ENCODE data around the gene IQGAP3.

IQGAP3 gene

GRCh38 chr1:156499194-156499841 lies 73.0 kb downstream of the IQGAP3 start:
- H3K14ac ChIP-seq (ENCODE audit: low read length in 2 of 2) = peak overlapping the region in 1 of 2 experiments; percentile 97
- peak overlapping the region; percentile 97 for H3K9ac ChIP-seq (ENCODE audit: low read length)
- peaks cover 55% of the 10 kb centered on the region for H3K4me1 ChIP-seq (ENCODE audit: control insufficient read depth, insufficient read depth, low read depth, low read length)
- WGBS = 4% methylated on average over 12 of the region's 14 CpGs
- peak overlapping the region; percentile 54 to 60 for H3K18ac ChIP-seq (ENCODE audit: low read depth in 1 of 2, low read length in 2 of 2)
- no peak overlapping the region for H4K8ac ChIP-seq (ENCODE audit: low read length)
- H3K27me3 ChIP-seq (ENCODE audit: control insufficient read depth in 1 of 2, insufficient read depth in 1 of 2, low read length in 2 of 2) = no peaks in the 10 kb centered on the region
- H2AK5ac ChIP-seq (ENCODE audit: low read length, severe bottlenecking) = peak overlapping the region; percentile 51
- H2BK15ac ChIP-seq (ENCODE audit: low read depth, poor library complexity, severe bottlenecking) = no peak overlapping the region
- H3K4me3 ChIP-seq (ENCODE audit: insufficient read depth in 1 of 2, low read depth in 1 of 2, low read length in 2 of 2) = peak overlapping the region; percentile 87 to 92
- no peaks in the 10 kb centered on the region for H3K9me3 ChIP-seq (ENCODE audit: control insufficient read depth, low read length)
- peak overlapping the region; percentile 25 for H3K27ac ChIP-seq (ENCODE audit: low read length, poor library complexity, severe bottlenecking)
- H3K23ac ChIP-seq (ENCODE audit: low read length in 2 of 2) = no peak overlapping the region
- H2BK5ac ChIP-seq (ENCODE audit: low read depth, low read length, poor library complexity, severe bottlenecking) = no peak overlapping the region
- no peak overlapping the region for H2AFZ ChIP-seq (ENCODE audit: low read depth, low read length)
- H3K36me3 ChIP-seq (ENCODE audit: control insufficient read depth in 1 of 2, insufficient read depth in 2 of 2, low read depth in 1 of 2, low read length in 2 of 2) = peaks cover 9 to 11% of the 10 kb centered on the region in 2 experiments
- H2BK12ac ChIP-seq (ENCODE audit: low read length in 2 of 2) = peak overlapping the region in 1 of 2 experiments; percentile 26
- H3K4me2 ChIP-seq (ENCODE audit: low read length, poor library complexity, severe bottlenecking) = peak overlapping the region; percentile 98
- no peak overlapping the region for H4K91ac ChIP-seq (ENCODE audit: low read length)
- peak; percentile 57 for DNase-seq
- H3K79me1 ChIP-seq (replicated peaks; ENCODE audit: low read length, poor library complexity, severe bottlenecking) = peaks cover 5% of the 10 kb centered on the region
- H2BK120ac ChIP-seq (ENCODE audit: low read depth, low read length) = peak overlapping the region; percentile 42
- H3K4ac ChIP-seq (ENCODE audit: low read depth in 1 of 2, low read length in 2 of 2) = peak overlapping the region in 1 of 2 experiments; percentile 54

DNA sequence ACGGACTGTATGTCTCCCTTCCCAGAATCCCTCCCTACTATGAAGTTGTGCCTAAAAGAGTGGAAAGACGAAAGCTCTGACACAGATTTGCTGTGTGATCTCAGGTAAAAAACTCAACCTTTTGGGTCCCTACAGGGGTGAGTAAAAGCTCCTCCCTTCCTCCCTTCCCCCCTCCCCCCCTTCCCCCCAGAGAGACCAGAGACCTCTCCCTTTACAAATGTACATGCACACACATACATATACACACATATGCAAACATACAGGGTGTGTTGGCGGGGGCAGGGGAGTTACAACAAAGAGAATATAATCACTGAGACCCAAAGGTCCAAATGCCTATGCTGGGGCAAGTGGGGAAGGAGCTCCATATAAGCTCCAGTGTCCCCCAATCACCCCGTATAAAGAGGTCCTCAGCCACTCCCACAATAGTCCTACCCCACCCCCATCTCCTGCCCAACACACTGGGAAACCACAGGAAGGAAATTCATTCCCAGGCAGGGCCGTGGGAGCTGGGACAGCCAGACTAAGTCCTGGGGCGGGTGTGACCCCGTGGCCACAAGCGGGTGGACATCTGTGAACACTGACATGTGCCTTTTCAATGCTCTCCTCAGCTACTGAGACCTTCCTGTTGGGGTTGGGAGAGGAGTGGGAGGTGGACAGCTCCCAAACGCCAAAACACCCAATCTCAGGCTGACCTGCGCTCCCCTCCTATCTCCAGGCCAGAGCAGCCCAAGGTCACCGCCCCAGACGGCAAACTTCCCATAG lies 73.8 kb downstream of the IQGAP3 start:
- WGBS = 25% methylated on average over 8 of the region's 12 CpGs
- Histone ChIP-seq H2BK12ac (ENCODE audit: low read length in 2 of 2) (peak overlapping the region in 1 of 2 experiments; percentile 48), H3K23ac (ENCODE audit: low read length in 2 of 2) (peak overlapping the region in 1 of 2 experiments; percentile 28), H2BK120ac (ENCODE audit: low read depth, low read length) (peak overlapping the region; percentile 66), H2AK5ac (ENCODE audit: low read length, severe bottlenecking) (peak overlapping the region; percentile 51), H3K9me3 (ENCODE audit: control insufficient read depth, low read length) (no peaks in the 10 kb centered on the region), H3K18ac (ENCODE audit: low read depth in 1 of 2, low read length in 2 of 2) (peak overlapping the region; percentile 13 to 37), H2BK15ac (ENCODE audit: low read depth, poor library complexity, severe bottlenecking) (peak overlapping the region; percentile 19), H3K4ac (ENCODE audit: low read depth in 1 of 2, low read length in 2 of 2) (peak overlapping the region in 1 of 2 experiments; percentile 34), H4K91ac (ENCODE audit: low read length) (no peak overlapping the region), H3K27ac (ENCODE audit: low read length, poor library complexity, severe bottlenecking) (peak overlapping the region; percentile 25), H3K79me1 (replicated peaks; ENCODE audit: low read length, poor library complexity, severe bottlenecking) (peaks cover 7% of the 10 kb centered on the region), H3K4me1 (ENCODE audit: control insufficient read depth, insufficient read depth, low read depth, low read length) (peaks cover 53% of the 10 kb centered on the region), H3K36me3 (ENCODE audit: control insufficient read depth in 1 of 2, insufficient read depth in 2 of 2, low read depth in 1 of 2, low read length in 2 of 2) (peaks cover 9 to 14% of the 10 kb centered on the region in 2 experiments), H3K4me2 (ENCODE audit: low read length, poor library complexity, severe bottlenecking) (peak overlapping the region; percentile 98), H3K14ac (ENCODE audit: low read length in 2 of 2) (peak overlapping the region in 1 of 2 experiments; percentile 97), H2BK5ac (ENCODE audit: low read depth, low read length, poor library complexity, severe bottlenecking) (no peak overlapping the region), H3K9ac (ENCODE audit: low read length) (peak overlapping the region; percentile 97), H4K8ac (ENCODE audit: low read length) (no peak overlapping the region), H3K27me3 (ENCODE audit: control insufficient read depth in 1 of 2, insufficient read depth in 1 of 2, low read length in 2 of 2) (no peaks in the 10 kb centered on the region), H3K4me3 (ENCODE audit: insufficient read depth in 1 of 2, low read depth in 1 of 2, low read length in 2 of 2) (peak overlapping the region; percentile 87 to 92), H2AFZ (ENCODE audit: low read depth, low read length) (no peak overlapping the region)
- peak; percentile 87 for DNase-seq

GRCh38 chr1:156497743-156498431 lies 74.5 kb downstream of the IQGAP3 start:
- peak overlapping the region in 1 of 2 experiments; percentile 77 for H3K23ac ChIP-seq (ENCODE audit: low read length in 2 of 2)
- peak overlapping the region in 1 of 2 experiments; percentile 84 for H3K14ac ChIP-seq (ENCODE audit: low read length in 2 of 2)
- no peak overlapping the region for H2AK5ac ChIP-seq (ENCODE audit: low read length, severe bottlenecking)
- peak overlapping the region; percentile 6 for H2BK15ac ChIP-seq (ENCODE audit: low read depth, poor library complexity, severe bottlenecking)
- peaks cover 9 to 14% of the 10 kb centered on the region in 2 experiments for H3K36me3 ChIP-seq (ENCODE audit: control insufficient read depth in 1 of 2, insufficient read depth in 2 of 2, low read depth in 1 of 2, low read length in 2 of 2)
- no peak overlapping the region for H4K8ac ChIP-seq (ENCODE audit: low read length)
- H2AFZ ChIP-seq (ENCODE audit: low read depth, low read length) = no peak overlapping the region
- H3K4me2 ChIP-seq (ENCODE audit: low read length, poor library complexity, severe bottlenecking) = peak overlapping the region; percentile 45
- H4K91ac ChIP-seq (ENCODE audit: low read length) = no peak overlapping the region
- no peaks in the 10 kb centered on the region for H3K27me3 ChIP-seq (ENCODE audit: control insufficient read depth in 1 of 2, insufficient read depth in 1 of 2, low read length in 2 of 2)
- H3K9me3 ChIP-seq (ENCODE audit: control insufficient read depth, low read length) = no peaks in the 10 kb centered on the region
- H2BK12ac ChIP-seq (ENCODE audit: low read length in 2 of 2) = peak overlapping the region in 1 of 2 experiments; percentile 48
- peaks cover 9% of the 10 kb centered on the region for H3K79me1 ChIP-seq (replicated peaks; ENCODE audit: low read length, poor library complexity, severe bottlenecking)
- H3K9ac ChIP-seq (ENCODE audit: low read length) = peak overlapping the region; percentile 24
- peaks cover 48% of the 10 kb centered on the region for H3K4me1 ChIP-seq (ENCODE audit: control insufficient read depth, insufficient read depth, low read depth, low read length)
- no peak for DNase-seq
- H3K4me3 ChIP-seq (ENCODE audit: insufficient read depth in 1 of 2, low read depth in 1 of 2, low read length in 2 of 2) = peak overlapping the region in 1 of 2 experiments; percentile 92
- no peak overlapping the region for H2BK5ac ChIP-seq (ENCODE audit: low read depth, low read length, poor library complexity, severe bottlenecking)
- 74% methylated on average over 4 of the region's 5 CpGs for WGBS
- H3K27ac ChIP-seq (ENCODE audit: low read length, poor library complexity, severe bottlenecking) = no peak overlapping the region
- peak overlapping the region in 1 of 2 experiments; percentile 6 for H3K4ac ChIP-seq (ENCODE audit: low read depth in 1 of 2, low read length in 2 of 2)
- no peak overlapping the region for H2BK120ac ChIP-seq (ENCODE audit: low read depth, low read length)
- peak overlapping the region in 1 of 2 experiments; percentile 75 for H3K18ac ChIP-seq (ENCODE audit: low read depth in 1 of 2, low read length in 2 of 2)

Data from mesenchymal stem cell (in vitro differentiated cells and primary cell).